Measurements from ENCODE around the gene MAN2B2.
A peak's percentile ranks its signal among the peaks of the same experiment; 100 is the strongest.

MAN2B2 gene

DNA sequence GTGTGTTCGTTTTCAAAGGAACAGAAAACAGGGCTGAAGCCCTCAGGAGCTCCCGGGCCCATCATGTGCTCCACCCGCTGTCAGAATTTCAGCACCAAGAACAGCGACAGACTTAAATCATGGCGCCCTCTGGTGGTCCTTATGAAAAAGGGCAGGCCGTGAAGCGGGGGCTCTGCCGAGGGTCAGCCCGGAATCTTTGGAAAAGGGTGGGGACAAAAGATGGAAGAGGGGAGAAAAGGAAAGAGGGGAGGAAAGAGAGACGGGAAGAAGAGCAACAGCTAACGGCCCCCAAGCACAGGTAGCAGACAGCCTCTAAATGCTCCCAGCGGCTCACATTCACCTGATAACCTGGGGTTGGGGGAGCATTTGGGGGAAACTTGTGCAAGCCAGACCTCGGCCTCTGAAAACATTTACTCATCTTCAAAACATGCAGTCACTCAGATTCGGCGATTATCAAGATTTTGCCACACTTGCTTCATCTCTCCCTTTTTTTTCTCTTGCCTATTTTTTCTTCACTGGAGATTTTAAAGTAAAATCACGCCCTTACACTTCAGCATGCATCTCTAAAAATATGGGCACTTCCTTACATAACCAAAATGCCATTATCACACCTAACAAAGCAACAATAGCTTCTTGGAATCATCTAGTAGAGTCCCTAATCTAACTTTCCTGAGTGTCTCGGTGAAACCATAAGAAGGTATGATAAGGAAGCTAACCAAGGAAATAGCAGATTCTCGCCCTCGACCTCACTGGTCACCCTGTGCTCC lies 28.1 kb upstream of the MAN2B2 start:
- DNase-seq (ENCODE audit: low read depth), result peak; percentile 12

GRCh38 chr4:6548201-6548881 lies 26.6 kb upstream of the MAN2B2 start:
- no peak for DNase-seq (ENCODE audit: low read depth)

DNA sequence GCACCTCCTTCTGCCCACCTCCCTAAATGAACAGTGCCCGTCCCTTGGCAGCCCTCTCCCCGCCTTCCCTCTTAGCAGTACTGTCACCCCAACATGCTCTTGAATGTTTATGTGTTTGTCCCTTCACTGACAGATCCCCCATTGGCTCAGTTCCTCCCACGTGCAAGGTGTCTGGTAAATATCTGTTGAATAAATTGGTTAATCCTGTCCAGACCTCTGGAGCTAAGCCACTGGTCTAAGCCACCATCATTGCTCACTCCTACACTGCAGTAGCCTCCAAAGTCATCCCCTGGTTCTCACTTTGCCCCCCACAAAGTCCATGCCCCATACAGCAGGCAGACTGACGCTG lies 26.1 kb upstream of the MAN2B2 start:
- no peak for DNase-seq (ENCODE audit: low read depth)

DNA sequence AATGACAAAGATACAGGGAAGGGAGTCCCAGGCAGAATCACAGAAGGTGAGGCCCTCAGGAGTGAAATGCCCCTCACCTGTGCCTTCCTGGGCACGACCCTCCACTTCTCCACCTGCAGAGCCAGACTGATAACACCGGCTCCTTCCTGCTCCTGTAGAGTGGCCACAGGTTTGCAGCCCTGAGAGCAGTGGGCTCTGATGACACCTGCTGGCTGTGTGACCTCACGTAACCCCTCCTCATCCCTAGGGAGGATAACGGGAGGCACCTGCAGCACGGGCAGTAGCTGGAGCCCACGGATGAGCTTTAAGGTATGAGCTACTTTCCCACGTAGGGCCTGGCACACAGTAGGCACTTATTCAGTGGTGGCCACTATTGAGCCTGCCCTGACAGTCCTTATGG lies 25.5 kb upstream of the MAN2B2 start:
- DNase-seq (ENCODE audit: low read depth), result no peak

GRCh38 chr4:6549890-6550620 lies 24.9 kb upstream of the MAN2B2 start:
- no peak for DNase-seq (ENCODE audit: low read depth)

DNA sequence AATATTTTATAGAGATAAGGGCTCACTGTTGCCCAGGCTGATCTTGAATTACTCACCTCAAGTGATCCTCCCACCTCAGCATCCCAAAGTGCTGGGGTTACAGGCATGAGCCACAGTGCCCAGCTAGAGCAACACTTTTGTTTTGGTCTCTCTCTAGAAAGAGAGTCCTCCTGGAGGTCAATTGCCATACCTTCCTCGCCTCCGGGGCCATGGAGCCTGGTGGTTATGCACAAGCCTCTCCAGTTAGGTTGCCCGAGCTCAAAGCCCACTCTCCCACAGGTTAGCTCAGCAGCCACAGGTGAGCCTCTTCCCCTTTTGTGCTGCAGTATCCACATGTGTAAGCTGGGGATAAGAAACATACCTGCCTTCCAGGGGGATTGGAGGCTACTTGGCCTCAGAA lies 24.2 kb upstream of the MAN2B2 start:
- DNase-seq (ENCODE audit: low read depth), result no peak

DNA sequence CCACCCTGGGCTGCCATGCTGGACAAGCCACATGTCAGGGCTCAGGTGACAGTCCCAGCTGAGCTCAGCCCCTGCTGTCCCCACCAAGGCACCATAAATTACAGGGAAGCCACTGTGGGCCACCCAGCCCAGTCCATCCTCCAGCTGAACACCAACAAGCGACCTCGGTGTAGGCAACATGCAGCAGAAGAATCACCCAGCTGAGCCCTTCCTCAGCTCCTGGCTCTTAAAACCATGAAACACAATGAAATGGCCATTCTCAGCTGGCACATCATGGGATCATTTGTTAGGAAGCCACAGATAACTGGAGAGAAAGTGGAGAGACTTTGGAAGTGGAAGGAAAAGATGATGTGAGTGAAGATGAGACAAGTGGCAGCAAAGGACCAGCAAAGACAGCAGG lies 23.3 kb upstream of the MAN2B2 start:
- no peak for DNase-seq (ENCODE audit: low read depth)

DNA sequence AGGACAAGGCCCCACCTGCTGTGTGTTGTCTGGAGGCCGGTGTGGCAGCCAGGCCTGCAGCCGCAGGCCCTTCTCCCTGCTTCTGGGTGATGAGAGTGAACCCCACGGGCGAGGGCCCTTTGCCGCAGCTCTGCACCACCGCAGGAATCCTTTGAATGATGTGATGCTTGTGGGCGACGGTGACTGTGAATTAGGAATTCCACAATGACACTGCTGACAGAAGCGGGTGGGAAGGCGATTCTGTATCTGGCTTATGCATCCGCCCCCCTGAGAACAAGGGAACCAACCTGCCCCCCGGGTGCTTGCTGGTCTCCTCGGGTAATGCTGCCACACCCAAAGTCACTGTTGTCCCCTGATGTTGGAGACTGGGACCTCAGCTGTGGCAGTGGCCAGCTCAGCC lies 19.5 kb upstream of the MAN2B2 start:
- no peak for DNase-seq (ENCODE audit: low read depth)

GRCh38 chr4:6556263-6556662 lies 18.7 kb upstream of the MAN2B2 start:
- DNase-seq (ENCODE audit: low read depth), result no peak

DNA sequence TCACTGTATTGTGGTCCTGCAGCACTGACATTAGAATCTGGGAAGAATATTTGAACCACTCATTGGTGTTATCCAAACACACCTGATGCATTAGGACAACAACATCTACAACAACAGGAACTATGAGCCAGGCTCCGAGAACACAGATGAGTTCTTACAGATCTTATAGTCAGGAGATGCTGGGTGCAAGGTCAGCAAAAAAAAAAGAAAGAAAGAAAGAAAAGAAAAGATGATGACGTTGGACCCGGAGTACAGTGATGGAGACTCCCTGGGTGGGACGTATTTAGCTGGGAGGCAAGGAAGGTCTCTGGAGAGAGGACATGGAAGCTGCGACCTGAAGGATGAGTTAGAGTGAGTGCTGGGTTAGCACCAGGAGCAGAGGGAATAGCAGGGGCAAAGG lies 17.8 kb upstream of the MAN2B2 start:
- DNase-seq (ENCODE audit: low read depth), result no peak

- DNase-seq (ENCODE audit: low read depth), result no peak
These were observed 17.1 kb upstream of the MAN2B2 start for GRCh38 chr4:6557856-6558255.

DNA sequence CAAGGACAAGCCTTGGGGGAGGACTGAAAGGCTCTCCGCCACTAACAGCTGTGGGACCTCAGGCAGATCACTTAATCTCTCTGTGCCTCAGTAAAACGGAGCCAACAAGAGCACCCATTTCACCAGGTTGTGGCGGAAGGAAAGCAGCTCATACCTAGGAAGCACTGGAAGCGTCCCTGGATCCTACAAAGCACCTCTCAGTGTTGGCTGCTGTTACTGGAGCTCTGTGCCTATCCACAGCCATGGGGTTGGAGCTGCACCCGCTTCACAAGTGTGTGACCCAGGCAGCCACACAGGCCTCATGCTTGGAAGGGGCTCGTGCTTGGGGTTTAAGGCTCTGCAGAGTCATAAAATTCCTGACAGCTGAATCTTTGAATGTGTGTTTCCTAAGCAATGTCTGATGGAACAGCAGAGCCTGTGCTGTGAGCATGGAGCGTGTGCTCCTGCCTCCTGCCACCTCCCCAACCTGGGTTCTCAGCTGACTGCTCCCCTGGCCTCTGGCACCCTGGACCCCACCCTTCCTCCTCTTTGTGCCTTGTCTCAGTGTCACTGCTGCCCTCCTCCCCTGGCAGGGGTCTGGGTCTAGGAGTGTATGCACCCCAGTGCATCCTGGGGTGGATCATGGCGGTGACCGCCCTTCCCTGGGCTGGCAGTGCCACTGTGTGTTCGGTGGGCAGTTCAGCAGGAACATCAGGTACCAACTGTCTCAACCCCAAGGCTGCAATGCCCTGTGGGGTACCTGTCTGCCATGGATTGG lies 14.4 kb upstream of the MAN2B2 start:
- DNase-seq (ENCODE audit: low read depth), result no peak

DNA sequence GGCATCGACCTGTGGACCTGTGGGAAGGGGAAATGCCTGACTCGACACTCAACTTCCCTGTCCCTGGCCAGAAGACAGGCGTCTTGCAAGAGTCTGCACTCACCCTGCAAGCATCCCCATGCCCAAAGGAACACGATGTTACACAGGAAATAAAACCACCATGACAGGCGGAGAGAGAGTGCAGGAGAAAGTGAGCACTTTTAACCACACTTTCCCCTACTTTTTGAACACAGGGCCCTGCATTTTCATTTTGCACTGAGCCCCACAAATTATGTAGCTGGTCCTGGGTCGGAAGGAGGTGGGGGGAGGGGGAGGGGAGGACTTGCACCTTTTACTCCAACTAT lies 13.8 kb upstream of the MAN2B2 start:
- no peak for DNase-seq (ENCODE audit: low read depth)

DNA sequence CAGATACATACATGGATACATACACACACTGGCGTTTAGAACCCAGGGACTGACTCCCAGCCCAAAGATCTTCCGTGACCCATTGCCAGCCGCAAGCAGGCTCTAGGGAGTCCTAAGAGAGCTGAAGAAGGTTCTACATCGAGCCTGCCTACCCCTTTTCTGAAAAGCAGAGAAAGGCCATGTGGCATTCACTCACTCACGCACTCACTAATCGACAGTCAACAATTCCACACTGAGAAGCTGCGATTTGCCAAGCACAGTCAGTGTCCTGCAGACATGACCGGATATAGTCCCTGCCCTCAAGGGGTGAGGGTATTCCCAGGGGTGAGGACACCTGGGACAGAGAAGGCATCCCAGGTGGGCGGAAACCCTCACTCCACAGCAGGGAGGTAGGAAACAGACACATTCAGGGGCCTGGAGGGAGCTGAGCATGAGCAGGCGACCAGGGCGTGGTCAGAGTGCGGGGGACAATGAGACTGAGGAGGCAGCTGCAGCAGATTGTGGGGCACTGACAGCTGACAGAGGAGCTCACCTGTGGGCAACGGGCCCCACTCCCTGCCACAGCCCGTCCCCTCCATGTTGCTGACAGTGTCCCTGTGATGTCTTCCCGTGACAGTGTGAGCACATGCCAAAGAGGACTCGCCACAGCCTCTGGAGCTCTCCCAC lies 13.2 kb upstream of the MAN2B2 start:
- no peak for DNase-seq (ENCODE audit: low read depth)

DNA sequence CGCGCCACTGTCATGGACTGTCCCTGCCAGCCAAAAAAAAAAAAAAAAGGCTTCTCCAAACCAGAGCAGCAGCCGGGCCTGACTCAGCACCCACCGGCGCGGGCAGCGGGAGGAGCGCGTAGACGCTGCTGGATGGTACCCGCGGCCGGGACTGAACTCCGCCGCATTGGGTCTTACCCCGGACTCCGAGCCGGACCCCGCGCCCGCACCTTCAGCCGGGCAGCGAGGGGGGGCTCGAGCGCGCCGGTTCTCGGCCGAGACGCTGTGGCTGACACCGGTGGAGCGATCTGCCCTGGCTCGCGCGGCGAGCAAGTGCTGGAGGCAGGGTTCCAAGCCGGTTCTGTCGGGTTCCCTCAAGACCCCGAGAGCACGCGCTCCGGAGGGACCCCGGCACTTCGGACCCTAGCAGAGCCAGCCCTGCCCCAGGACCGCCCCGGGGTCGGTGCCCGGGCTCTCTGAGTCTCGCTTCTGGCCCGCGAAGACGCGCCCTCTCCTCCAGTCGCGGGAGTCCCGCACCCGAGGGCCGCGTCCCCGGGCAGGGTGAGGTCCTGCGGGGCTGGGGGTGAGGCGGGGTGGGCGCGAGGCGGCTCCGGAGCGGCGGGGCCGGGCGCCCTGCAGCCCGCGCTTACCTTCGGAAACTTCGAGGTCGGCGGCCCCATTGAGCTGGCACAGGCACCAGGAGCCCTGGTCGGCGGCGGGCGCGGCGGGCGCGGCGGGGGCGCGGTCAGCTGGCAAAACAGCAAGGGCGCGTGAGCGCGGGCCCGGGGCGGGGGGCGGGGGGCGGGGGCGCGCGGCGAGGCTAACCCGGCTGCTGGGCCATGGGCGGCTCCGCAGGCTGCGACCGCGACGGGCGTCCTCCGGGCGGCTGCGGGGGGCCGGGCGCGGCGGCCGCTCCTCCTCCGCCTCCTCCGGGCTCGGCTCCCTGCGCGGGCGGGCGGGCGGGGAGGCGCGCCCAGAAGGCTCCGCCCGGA lies 11.8 kb upstream of the MAN2B2 start:
- DNase-seq (ENCODE audit: low read depth), result no peak

- DNase-seq (ENCODE audit: low read depth), result no peak
These were observed 10.9 kb upstream of the MAN2B2 start for GRCh38 chr4:6563935-6564645.

- DNase-seq (ENCODE audit: low read depth), result no peak
These were observed 9.1 kb upstream of the MAN2B2 start for GRCh38 chr4:6565691-6566390.

- DNase-seq (ENCODE audit: low read depth), result no peak
These were observed 8.4 kb upstream of the MAN2B2 start for GRCh38 chr4:6566391-6567190.

GRCh38 chr4:6567218-6567617 lies 7.8 kb upstream of the MAN2B2 start:
- DNase-seq (ENCODE audit: low read depth), result no peak
